ENCODE measurements around the gene RFX2. TPM values are rescaled to one million over a fixed set of nuclear protein-coding genes. Genes with fewer than 3 reads are reported as not detected.

The RFX2 gene
- polyA plus RNA-seq, 2 of the 4 experiments (the other 2 are of a cell fraction): 3.7 to 3.9 TPM

DNA sequence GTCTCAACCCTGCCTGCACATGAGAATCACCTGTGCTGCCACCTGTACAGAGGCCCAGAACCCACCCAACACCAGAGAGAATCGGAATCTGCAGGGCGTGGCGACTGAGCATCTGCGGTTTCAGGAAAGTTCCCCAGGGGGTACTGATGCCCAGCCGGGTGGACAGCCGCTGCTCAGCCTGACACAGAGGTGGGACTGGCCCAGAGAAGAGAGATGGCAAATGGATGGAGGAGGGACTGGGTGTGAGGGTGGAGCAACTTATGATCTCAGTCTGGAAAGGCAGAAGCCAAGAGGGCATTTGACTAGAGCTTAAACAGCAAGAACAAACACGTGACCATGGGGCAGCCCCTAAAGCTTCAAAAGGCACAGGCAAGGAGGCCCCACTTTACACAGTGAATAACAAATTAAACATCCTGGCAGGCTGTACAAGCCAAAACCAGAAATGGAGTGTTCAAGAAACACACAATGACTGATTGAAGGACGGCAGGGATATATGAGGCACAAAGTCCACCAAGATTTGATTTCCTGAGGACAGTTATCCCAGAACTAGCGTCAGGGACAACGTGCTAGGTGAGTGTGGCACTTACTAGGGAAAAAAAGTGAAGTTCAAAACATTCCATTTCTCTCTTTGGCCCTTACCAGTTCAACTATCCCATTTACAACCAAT is 135.4 kb downstream of the RFX2 start:
- Histone ChIP-seq H3K4me3 (no peak overlapping the region), H3K4me1 (peaks cover 20% of the 10 kb centered on the region; the same call in 2 of the 3 replicates), H3K9me3 (no peaks in the 10 kb centered on the region), H3K27ac (no peak overlapping the region), H3K4me2 (no peak overlapping the region)
- ChIA-PET POLR2A (no interaction called here), CTCF (interaction anchor here (1.2 kb wide), 1 partner anchor 47 kb away, joined by 3 read pairs; no protein-coding TSS in a partner anchor)
- DNase-seq (ENCODE audit: low read depth in 1 of 2, low spot score in 1 of 2) (no peak), ATAC-seq (no peak), FAIRE-seq (no peak)
- TF ChIP-seq EHF (CRISPR knock-in tag; IDR thresholded peaks at IDR 0.05) (no peak), FOXS1 (CRISPR knock-in tag; IDR thresholded peaks at IDR 0.05) (no peak), RCOR1 (IDR thresholded peaks at IDR 0.05; ENCODE audit: low read depth, low read length) (no peak), JUNB (IDR thresholded peaks at IDR 0.05) (no peak), EHMT2 (IDR thresholded peaks at IDR 0.05; ENCODE audit: low read depth) (no peak)
- TF ChIP-seq, protein P1, sequence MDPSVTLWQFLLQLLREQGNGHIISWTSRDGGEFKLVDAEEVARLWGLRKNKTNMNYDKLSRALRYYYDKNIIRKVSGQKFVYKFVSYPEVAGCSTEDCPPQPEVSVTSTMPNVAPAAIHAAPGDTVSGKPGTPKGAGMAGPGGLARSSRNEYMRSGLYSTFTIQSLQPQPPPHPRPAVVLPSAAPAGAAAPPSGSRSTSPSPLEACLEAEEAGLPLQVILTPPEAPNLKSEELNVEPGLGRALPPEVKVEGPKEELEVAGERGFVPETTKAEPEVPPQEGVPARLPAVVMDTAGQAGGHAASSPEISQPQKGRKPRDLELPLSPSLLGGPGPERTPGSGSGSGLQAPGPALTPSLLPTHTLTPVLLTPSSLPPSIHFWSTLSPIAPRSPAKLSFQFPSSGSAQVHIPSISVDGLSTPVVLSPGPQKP (IDR thresholded peaks at IDR 0.05; ENCODE audit: low read depth, low read length): no peak
- 71% methylated on average over 4 of the region's 10 CpGs for WGBS (ENCODE audit: missing lambda C conversion rate)

DNA sequence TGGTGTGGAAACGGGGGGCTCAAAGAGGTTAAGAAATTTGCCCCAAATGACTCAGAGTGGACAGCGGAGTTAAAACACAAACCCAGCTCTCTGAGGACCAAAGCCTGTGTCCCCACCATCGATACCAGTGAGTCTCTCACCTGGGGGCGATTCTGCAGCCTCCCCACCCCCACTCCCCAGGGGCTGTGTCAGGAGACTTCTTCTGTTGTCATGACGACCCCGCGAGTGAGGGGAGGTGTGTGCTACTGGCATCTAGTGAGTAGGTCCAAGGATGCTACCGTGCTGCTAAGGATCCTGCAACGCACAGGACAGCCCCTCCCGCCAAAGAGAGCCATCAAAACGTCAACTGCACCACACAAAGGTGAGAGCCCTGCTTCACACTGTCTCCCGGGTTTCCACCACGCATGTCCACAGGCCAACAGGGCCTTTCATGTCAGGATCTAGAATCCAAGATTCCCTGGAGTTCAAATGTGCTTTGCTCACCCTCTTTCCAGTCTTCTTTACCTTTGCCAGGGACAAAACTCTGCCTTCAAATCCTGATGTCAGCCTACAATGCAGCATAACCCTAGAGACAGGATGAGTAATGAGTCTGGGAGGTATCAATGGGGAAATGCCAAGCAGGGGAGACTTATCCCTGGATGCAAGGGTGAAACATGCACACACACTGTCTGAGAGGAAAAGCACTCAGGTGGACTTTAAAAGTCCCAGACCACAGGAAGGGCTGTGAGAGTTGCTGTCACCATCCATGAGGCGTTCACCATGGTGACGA is 136.2 kb downstream of the RFX2 start:
- no peak overlapping the region for H3K4me3 ChIP-seq
- CTCF ChIA-PET: interaction anchor here (1.5 kb wide), 1 partner anchor 75 kb away, joined by 4 read pairs; no protein-coding TSS in a partner anchor
- H3K27ac ChIP-seq: no peak overlapping the region
- DNase-seq (ENCODE audit: low read depth in 1 of 2, low spot score in 1 of 2) (no peak), FAIRE-seq (no peak), ATAC-seq (no peak)
- TF ChIP-seq, protein P2, sequence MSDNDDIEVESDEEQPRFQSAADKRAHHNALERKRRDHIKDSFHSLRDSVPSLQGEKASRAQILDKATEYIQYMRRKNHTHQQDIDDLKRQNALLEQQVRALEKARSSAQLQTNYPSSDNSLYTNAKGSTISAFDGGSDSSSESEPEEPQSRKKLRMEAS (IDR thresholded peaks at IDR 0.05): no peak
- TF ChIP-seq, protein P3, sequence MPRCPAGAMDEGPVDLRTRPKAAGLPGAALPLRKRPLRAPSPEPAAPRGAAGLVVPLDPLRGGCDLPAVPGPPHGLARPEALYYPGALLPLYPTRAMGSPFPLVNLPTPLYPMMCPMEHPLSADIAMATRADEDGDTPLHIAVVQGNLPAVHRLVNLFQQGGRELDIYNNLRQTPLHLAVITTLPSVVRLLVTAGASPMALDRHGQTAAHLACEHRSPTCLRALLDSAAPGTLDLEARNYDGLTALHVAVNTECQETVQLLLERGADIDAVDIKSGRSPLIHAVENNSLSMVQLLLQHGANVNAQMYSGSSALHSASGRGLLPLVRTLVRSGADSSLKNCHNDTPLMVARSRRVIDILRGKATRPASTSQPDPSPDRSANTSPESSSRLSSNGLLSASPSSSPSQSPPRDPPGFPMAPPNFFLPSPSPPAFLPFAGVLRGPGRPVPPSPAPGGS (IDR thresholded peaks at IDR 0.05): no peak
- no peak for TF ChIP-seq HDAC2 (IDR thresholded peaks at IDR 0.05)
- TF ChIP-seq, protein P4, sequence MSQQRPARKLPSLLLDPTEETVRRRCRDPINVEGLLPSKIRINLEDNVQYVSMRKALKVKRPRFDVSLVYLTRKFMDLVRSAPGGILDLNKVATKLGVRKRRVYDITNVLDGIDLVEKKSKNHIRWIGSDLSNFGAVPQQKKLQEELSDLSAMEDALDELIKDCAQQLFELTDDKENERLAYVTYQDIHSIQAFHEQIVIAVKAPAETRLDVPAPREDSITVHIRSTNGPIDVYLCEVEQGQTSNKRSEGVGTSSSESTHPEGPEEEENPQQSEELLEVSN (IDR thresholded peaks at IDR 0.05; ENCODE audit: borderline replicate concordance, low read depth): no peak
- no peak for TF ChIP-seq ZSCAN20 (CRISPR knock-in tag; IDR thresholded peaks at IDR 0.05)
- no peak for TF ChIP-seq FOSB (CRISPR knock-in tag; IDR thresholded peaks at IDR 0.05)
- POLR2A ChIA-PET: no interaction called here
- WGBS (ENCODE audit: missing lambda C conversion rate): 90% methylated on average over 13 of the region's 15 CpGs
- H3K4me1 ChIP-seq: peaks cover 13% of the 10 kb centered on the region; the same call in 2 of the 3 replicates
- no peaks in the 10 kb centered on the region for H3K9me3 ChIP-seq
- no peak overlapping the region for H3K4me2 ChIP-seq

DNA sequence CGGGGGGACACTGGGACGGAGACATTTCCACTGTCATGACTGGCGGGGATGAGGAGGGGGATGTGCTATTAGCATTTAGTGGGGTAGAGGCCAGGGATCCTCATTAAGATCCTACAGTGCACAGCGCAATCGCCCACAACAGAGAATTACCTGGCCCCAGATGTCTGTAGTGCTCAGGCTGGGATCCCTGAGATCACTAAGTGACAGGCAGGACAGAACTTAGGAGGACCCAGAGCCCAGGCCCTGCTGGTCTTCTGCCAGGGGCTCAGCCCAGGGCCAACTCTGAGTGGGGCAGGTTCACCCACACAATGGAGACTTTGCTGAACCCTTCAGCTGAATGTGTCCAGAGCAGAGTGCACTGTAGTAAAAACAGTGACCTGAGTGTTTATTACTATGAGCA is 136.9 kb downstream of the RFX2 start:
- FAIRE-seq (no peak), DNase-seq (ENCODE audit: low read depth in 1 of 2, low spot score in 1 of 2) (no peak), ATAC-seq (no peak)
- 86% methylated on average over 5 of the region's 5 CpGs for WGBS (ENCODE audit: missing lambda C conversion rate)
- POLR2A ChIA-PET: no interaction called here
- Histone ChIP-seq H3K4me1 (peaks cover 9% of the 10 kb centered on the region; the same call in 2 of the 3 replicates), H3K9me3 (no peaks in the 10 kb centered on the region), H3K4me3 (no peak overlapping the region), H3K4me2 (no peak overlapping the region), H3K27ac (no peak overlapping the region)
- CTCF ChIA-PET: interaction anchor here (1.1 to 1.5 kb wide), 2 partner anchors 75 to 80 kb away, joined by 3 to 4 read pairs; no protein-coding TSS in a partner anchor
- no peak for TF ChIP-seq EHMT2 (IDR thresholded peaks at IDR 0.05; ENCODE audit: low read depth)
- TF ChIP-seq POLR2AphosphoS2 (conservative IDR thresholded peaks at IDR 0.05; ENCODE audit: low read length): no peak
- TF ChIP-seq, protein P4 (IDR thresholded peaks at IDR 0.05; ENCODE audit: borderline replicate concordance, low read depth): no peak
- no peak for TF ChIP-seq FOSB (CRISPR knock-in tag; IDR thresholded peaks at IDR 0.05)
- TF ChIP-seq POLR2A (IDR thresholded peaks at IDR 0.05; ENCODE audit: low read length): no peak
- TF ChIP-seq ZNF302 (CRISPR knock-in tag; IDR thresholded peaks at IDR 0.05): no peak
- TF ChIP-seq GATA3 (IDR thresholded peaks at IDR 0.05; ENCODE audit: borderline replicate concordance): no peak
- TF ChIP-seq CHD4 (IDR thresholded peaks at IDR 0.05; ENCODE audit: borderline replicate concordance): no peak
- no peak for TF ChIP-seq HOXB5 (CRISPR knock-in tag; IDR thresholded peaks at IDR 0.05)
- TF ChIP-seq TP53 (CRISPR knock-in tag; IDR thresholded peaks at IDR 0.05): no peak
- no peak for TF ChIP-seq HOXB13 (CRISPR knock-in tag; IDR thresholded peaks at IDR 0.05; ENCODE audit: low read depth)
- no peak for TF ChIP-seq MYC (IDR thresholded peaks at IDR 0.05; ENCODE audit: borderline replicate concordance, low read length)
